Effector memory CD8-positive, alpha-beta T cell (primary cell): Measurements from ENCODE around the gene IFNA1.

ENCODE experiments used
- ATAC-seq: fragments of 150-1000 bp; cut with Tn5 transposase; replicated peaks from 2 replicates; pipeline ENCODE4 v1.10.0; 2021; ENCODE audit warnings: mild to moderate bottlenecking, moderate library complexity
- DNase-seq, 3 experiments: peaks; one replicate each; pipeline ENCODE4 v3.0.0; 2021
- H3K27ac Mint-ChIP-seq, 2 donors: one replicate each; pipeline ENCODE4 v1.8.0; 2022; ENCODE audit warnings: mild to moderate bottlenecking in 2 of 2, mixed read lengths in 2 of 2, moderate library complexity in 2 of 2
- H3K27me3 Mint-ChIP-seq, 2 donors: one replicate each; pipeline ENCODE4 v1.8.0; 2022; ENCODE audit warnings: mixed read lengths in 2 of 2
- H3K36me3 Mint-ChIP-seq: one replicate; pipeline ENCODE4 v1.8.0; 2022; ENCODE audit warnings: mild to moderate bottlenecking, moderate library complexity, mixed read lengths; ENCODE audit not compliant: insufficient read depth
- H3K4me1 Mint-ChIP-seq, 2 donors: one replicate each; pipeline ENCODE4 v1.8.0; 2022; ENCODE audit warnings: low read depth in 2 of 2, mixed read lengths in 2 of 2
- H3K4me3 Mint-ChIP-seq, 2 donors: one replicate each; pipeline ENCODE4 v1.8.0; 2022; ENCODE audit warnings: mild to moderate bottlenecking in 2 of 2, mixed read lengths in 2 of 2, moderate library complexity in 2 of 2
- H3K9me3 Mint-ChIP-seq, 2 donors: one replicate each; pipeline ENCODE4 v1.8.0; 2022; ENCODE audit warnings: mixed read lengths in 2 of 2

Gene IFNA1

GRCh38 chr9:21461377-21461776, 21.1 kb downstream of the IFNA1 start:
- Mint-ChIP-seq H3K4me3 (no peak overlapping the region), H3K36me3 (no peaks in the 10 kb centered on the region), H3K4me1 (no peaks in the 10 kb centered on the region), H3K27me3 (peaks cover 69 to 73% of the 10 kb centered on the region in 2 donors), H3K9me3 (no peaks in the 10 kb centered on the region), H3K27ac (no peak overlapping the region)
- no peak for DNase-seq
- no peak for ATAC-seq

- ATAC-seq (no peak), DNase-seq (no peak)
- H3K4me3 Mint-ChIP-seq = no peak overlapping the region
- no peaks in the 10 kb centered on the region for H3K36me3 Mint-ChIP-seq
- no peaks in the 10 kb centered on the region for H3K9me3 Mint-ChIP-seq
- H3K27me3 Mint-ChIP-seq = peaks cover 61 to 62% of the 10 kb centered on the region in 2 donors
- no peaks in the 10 kb centered on the region for H3K4me1 Mint-ChIP-seq
- H3K27ac Mint-ChIP-seq = no peak overlapping the region
Observed at GRCh38 chr9:21465138-21465537, 24.9 kb downstream of the IFNA1 start.

DNA sequence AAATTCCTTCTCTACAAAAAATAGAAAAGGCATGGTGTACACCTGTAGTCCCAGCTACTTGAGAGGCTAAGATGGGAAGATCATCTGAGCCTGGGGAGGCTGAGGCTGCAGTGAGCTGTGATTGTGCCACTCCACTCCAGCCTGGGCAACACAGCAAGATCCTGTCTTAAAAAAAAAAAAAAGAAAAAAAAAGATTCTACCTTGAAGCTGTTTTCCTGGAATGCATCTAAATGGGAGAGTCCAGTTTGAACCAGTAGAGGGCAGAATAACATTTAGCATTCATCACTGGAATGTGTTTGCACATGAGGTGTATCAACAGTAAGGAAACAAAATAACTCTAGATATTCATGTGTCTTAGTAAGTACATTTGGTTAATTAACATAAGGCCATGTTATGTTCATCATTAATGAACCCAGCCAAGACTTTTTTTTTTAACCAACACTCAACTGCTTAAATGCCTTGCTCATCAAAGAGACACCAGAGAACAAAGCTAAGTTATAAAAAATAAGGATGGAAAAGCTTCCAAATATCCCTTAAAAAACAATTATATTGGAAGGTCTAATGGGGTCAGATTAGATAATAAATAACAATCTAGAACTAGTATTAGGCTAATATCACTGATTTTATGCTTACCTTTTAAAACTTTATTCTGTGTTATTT, 25.8 kb downstream of the IFNA1 start:
- Mint-ChIP-seq H3K4me1 (no peaks in the 10 kb centered on the region), H3K27ac (no peak overlapping the region), H3K27me3 (peaks cover 52 to 55% of the 10 kb centered on the region in 2 donors), H3K4me3 (no peak overlapping the region), H3K36me3 (no peaks in the 10 kb centered on the region), H3K9me3 (no peaks in the 10 kb centered on the region)
- DNase-seq = peak; percentile 9 to 35 (median 30)
- ATAC-seq = peak; percentile 76

GRCh38 chr9:21470126-21470525, 29.9 kb downstream of the IFNA1 start:
- H3K36me3 Mint-ChIP-seq = no peaks in the 10 kb centered on the region
- H3K4me3 Mint-ChIP-seq = no peak overlapping the region

GRCh38 chr9:21473236-21473635, 33.0 kb downstream of the IFNA1 start:
- DNase-seq (no peak), ATAC-seq (no peak)
- no peaks in the 10 kb centered on the region for H3K36me3 Mint-ChIP-seq
- no peak overlapping the region for H3K27ac Mint-ChIP-seq
- peaks cover 17 to 26% of the 10 kb centered on the region in 2 donors for H3K27me3 Mint-ChIP-seq
- H3K4me3 Mint-ChIP-seq = no peak overlapping the region
- H3K9me3 Mint-ChIP-seq = no peaks in the 10 kb centered on the region
- H3K4me1 Mint-ChIP-seq = no peaks in the 10 kb centered on the region

More at GRCh38 chr9:21470126-21470525, 29.9 kb downstream of the IFNA1 start:
- H3K27ac Mint-ChIP-seq = no peak overlapping the region
- H3K27me3 Mint-ChIP-seq = peaks cover 27 to 33% of the 10 kb centered on the region in 2 donors
- no peak for ATAC-seq
- DNase-seq = no peak
- no peaks in the 10 kb centered on the region for H3K4me1 Mint-ChIP-seq
- no peaks in the 10 kb centered on the region for H3K9me3 Mint-ChIP-seq

- no peaks in the 10 kb centered on the region for H3K4me1 Mint-ChIP-seq
- no peak overlapping the region for H3K27ac Mint-ChIP-seq
- H3K9me3 Mint-ChIP-seq = no peaks in the 10 kb centered on the region
- DNase-seq (no peak), ATAC-seq (no peak)
- peaks cover 11 to 20% of the 10 kb centered on the region in 2 donors for H3K27me3 Mint-ChIP-seq
- H3K36me3 Mint-ChIP-seq = no peaks in the 10 kb centered on the region
- H3K4me3 Mint-ChIP-seq = no peak overlapping the region
Observed at GRCh38 chr9:21477466-21477865, 37.2 kb downstream of the IFNA1 start.

DNA sequence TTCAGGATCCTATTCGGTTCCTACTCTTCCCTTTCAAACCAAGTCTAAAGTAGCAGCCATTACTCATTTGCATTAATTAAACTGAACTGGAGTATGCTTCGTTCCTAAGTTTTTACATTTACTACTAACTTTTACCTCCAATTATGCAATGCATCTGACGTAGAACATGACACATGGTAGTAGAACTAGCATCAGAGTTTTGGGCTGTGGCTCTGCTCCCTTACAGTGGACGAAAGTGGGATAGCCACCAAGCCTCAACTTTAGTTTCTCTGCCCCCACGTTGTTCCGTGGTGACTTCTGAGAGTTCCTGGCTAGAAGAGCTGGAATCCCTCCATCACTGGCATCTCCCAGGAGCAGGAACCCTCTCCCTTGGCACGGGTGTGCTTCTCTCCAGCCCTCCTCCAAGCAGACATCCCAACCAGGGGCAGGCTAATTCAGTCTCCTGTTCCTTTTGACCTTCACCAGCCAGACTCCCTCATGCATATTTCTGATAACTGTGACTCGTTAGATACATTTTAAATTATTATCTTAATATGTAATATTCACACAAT, 39.0 kb downstream of the IFNA1 start:
- Mint-ChIP-seq H3K4me1 (no peaks in the 10 kb centered on the region), H3K9me3 (no peaks in the 10 kb centered on the region), H3K27ac (no peak overlapping the region), H3K4me3 (no peak overlapping the region), H3K27me3 (peaks cover 12 to 14% of the 10 kb centered on the region in 2 donors), H3K36me3 (no peaks in the 10 kb centered on the region)
- ATAC-seq (no peak), DNase-seq (no peak)

GRCh38 chr9:21481470-21482056, 41.3 kb downstream of the IFNA1 start:
- no peak for DNase-seq
- H3K36me3 Mint-ChIP-seq = no peaks in the 10 kb centered on the region

DNA sequence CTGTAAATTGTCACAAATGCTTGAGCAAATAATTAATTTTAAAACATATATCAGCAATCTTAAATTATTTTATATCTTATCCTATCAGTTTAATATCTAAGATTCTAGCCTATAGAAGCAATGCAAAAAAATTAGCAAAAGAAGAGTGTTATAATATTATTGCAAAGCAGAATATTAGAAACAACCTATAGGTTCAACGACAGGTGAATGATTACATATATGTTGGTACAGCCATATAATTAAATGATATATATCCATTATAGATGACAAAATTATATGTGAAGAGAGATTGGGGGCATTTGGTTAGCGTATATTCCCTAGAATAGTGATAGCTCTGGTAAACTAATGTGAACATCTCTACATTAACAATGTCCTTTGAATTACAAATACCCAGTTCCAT, 42.0 kb downstream of the IFNA1 start, which contains the start of gene IFNE:
TSS of gene IFNE (minus strand) at position 101 of the 400 bp plus-strand sequence. CDS start 619 bp downstream, outside the sequence.
- ATAC-seq = no peak
- H3K36me3 Mint-ChIP-seq = no peaks in the 10 kb centered on the region
- DNase-seq = no peak
- H3K27ac Mint-ChIP-seq = no peak within 1 kb of the TSS
- H3K4me1 Mint-ChIP-seq = no peaks in the 10 kb centered on the region
- H3K27me3 Mint-ChIP-seq = peaks cover 9 to 10% of the 10 kb centered on the region in 2 donors
- no peaks in the 10 kb centered on the region for H3K9me3 Mint-ChIP-seq
- no peak within 1 kb of the TSS for H3K4me3 Mint-ChIP-seq

More at GRCh38 chr9:21481470-21482056, 41.3 kb downstream of the IFNA1 start:
- Mint-ChIP-seq H3K27ac (no peak overlapping the region), H3K27me3 (peaks cover 9 to 10% of the 10 kb centered on the region in 2 donors), H3K4me1 (no peaks in the 10 kb centered on the region), H3K4me3 (no peak overlapping the region), H3K9me3 (no peaks in the 10 kb centered on the region)
- no peak for ATAC-seq
